HG03442 (cell line): Measurements from ENCODE around the gene MT1G.
"Not testable (repeated sequence)": the region's sequence is repeated elsewhere in the genome, so short reads cannot be mapped to it uniquely, and the experiment has no call there.

ENCODE experiments used
- ATAC-seq: cut with Tn5 transposase; IDR thresholded peaks from one replicate; pipeline ENCODE4 v1.9.1; 2021; ENCODE audit warnings: mild to moderate bottlenecking, moderate library complexity; ENCODE audit not compliant: unreplicated experiment

Gene MT1G

DNA sequence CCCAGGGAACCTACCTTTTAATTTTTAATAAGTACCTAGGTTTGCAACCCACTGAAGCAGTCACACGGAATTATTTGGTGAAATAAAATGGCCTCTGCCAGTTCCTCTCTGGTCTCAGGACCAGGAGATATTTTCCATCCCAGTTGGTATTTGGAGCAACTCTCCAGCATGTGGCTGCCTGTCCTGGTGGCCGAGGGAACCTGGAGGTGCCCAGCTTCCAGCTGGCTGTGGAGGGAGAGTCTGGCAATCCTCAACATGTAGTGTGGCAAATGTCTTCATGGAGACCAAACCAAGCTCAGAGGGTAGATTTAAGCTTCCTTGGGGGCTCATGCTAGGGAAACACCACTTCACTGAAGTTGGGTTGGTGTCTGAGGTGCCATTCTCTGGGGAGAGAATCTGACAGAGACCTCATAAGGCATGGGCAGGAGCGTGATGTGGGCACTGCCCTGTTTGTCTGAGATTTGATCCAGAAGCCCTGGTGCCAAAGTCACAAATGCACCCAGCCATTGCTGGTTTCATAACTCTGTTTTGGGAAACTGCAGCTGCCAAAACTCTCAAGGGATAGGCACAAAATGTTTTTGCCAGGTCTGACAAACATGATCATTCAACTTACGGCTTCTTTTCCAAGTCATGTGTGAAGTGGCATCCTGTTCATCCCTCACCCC, 17.2 kb upstream of the MT1G start:
- ATAC-seq: no peak

GRCh38 chr16:56684256-56684925, 16.5 kb upstream of the MT1G start:
- ATAC-seq: no peak

GRCh38 chr16:56683424-56684172, 15.7 kb upstream of the MT1G start:
- ATAC-seq: no peak

- no peak for ATAC-seq
Measured at GRCh38 chr16:56682703-56683397, 15.0 kb upstream of the MT1G start.

GRCh38 chr16:56681939-56682702, 14.3 kb upstream of the MT1G start, which contains the start of gene MT1X:
Gene MT1X, plus strand, starts transcription at chr16:56682470. Its CDS starts 71 bp downstream, at chr16:56682541.
- peak; percentile 94 for ATAC-seq

DNA sequence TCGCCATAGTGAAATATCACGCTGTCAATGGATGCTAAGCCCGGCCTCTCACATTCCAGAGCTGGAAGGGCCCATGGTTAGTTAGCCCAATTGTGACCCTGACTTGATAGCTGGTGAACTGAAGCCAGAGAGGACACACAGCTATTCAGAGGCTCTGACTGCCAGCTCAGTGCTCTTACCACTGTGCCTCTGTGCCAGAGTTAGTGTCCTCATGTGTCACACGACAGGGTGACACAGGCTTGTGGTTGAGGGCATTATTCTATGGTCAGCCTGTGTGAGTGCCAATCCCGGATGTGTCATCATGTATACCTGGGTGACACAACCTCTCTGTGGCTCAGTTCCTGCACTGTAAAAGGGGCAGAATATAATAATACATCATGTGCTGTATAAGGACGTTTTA, 12.0 kb upstream of the MT1G start:
- no peak for ATAC-seq

- no peak for ATAC-seq
Measured at GRCh38 chr16:56679078-56679730, 11.3 kb upstream of the MT1G start.

GRCh38 chr16:56677474-56677873, 9.6 kb upstream of the MT1G start:
- ATAC-seq: no peak

DNA sequence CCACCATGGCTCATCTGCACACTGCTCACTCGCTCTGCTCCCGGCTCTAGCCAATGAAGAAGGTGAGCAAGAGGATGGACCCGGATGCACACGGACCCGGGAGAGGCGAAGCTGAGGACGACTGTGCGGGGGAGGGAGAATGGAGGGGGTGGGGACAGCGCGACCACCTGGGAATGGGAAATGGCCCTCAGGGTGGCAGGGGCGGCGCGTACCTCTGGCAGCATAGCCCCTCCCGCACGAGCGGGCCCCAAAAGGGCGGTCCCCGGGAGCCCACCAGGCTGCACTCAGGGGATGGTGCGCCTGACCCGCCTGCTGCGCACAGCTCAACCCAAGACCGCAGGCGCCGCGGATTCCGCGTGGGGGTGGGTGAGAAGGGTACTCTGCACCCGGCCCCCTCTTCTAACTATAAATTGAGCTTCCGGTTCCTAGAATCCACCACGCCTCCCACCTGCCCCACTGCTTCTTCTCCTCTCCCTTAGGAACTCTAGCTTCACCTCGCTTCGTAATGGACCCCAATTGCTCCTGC, 7.9 kb upstream of the MT1G start:
- no peak for ATAC-seq

- not testable (repeated sequence) for ATAC-seq
Measured at GRCh38 chr16:56674570-56674969, 6.7 kb upstream of the MT1G start.

DNA sequence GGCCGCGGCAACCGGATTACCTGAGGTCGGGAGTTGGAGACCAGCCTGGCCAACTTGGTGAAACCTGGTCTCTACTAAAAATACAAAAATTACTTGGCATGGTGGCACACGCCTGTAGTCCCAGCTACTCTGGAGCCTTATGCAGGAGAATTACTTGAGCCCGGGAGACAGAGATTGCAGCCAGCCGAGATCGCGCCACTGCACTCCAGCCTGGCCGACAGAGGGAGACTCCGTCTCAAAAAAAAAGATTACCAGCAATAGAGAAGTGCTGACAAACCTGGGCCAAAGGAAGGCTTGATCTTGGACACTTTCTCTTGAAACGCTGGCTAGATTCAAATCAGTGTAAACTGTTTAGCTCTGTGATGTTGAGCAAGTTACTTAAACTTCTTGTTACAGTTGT, 6.1 kb upstream of the MT1G start:
- no peak for ATAC-seq

GRCh38 chr16:56672761-56673536, 5.1 kb upstream of the MT1G start:
- ATAC-seq: no peak

DNA sequence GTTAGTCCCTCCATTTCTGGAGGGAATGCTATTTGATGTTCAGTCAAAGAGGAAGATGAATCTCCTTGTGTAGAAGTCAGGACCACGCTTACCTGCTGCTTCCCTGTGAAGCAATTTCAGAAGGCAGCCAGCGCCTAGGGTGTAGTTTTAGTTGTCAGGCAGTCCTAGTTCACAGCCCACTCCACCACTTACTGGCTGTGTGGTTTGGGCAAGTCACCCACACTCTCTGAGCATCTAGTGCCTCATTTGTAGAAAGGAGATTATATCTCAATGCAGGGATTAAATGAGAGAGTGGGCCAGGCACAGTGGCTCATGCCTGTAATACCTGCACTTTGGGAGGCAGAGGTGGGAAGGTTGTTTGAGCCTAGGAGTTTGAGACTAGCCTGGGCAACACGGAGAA, 4.3 kb upstream of the MT1G start:
- not testable (repeated sequence) for ATAC-seq

GRCh38 chr16:56671691-56672090, 3.8 kb upstream of the MT1G start:
- ATAC-seq: not testable (repeated sequence)

DNA sequence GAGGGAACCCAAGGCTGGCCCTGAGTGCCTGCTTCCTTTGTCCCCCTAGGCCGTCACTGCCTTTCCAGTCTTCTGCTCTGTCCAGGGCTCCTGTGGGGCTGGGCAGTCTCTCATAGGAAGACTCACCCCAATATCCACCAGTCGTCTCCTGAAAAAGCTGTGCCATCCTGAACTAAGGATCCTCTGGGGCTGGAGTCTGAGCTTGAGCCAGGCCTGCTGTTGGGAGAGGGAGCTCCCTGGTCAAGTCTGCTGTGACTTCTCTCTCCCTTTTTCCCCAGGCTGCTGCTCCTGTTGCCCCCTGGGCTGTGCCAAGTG, 2.7 kb upstream of the MT1G start:
- no peak for ATAC-seq

GRCh38 chr16:56669840-56670619, 2.2 kb upstream of the MT1G start:
- ATAC-seq: no peak

DNA sequence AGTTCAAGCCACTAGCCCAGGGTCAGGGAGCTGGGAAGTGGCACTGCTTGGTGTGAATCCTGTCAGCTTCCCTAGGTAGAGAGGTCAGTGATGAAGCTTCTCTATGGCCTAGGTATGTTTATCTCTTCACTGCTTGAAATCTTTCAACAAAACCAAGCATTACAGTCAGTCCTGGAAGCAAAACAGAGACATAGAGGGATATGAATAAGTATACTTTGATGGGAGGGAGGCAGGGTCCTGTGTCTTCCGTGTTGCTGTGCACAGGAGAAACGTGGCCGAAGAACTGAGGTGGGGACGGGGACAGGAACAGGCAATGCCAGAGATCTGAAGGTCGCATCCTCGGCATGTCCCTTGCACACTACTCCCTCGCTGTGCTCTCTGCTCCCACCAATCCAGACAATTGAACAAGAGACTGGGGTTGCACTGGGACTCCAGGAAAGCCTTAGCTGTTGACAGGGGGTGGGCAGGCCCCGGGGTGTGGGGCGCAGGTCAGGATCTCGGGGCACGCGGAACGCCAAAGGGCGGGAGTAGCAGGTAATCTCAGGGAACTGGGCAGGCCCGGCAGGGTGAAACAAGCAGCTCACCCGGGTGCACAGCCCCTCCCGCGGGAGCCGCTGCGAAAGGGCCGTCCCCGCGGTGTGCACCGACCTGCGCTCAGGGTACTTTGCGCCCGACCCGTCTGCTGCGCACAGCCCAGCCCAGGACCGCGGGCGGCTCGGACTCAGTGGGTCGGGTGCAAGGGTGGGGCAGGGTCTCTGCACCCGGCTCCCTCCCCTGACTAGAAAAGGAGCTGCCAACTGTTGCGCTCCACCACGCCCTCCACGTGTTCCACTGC, 1.4 kb upstream of the MT1G start, which contains the start of gene MT1H:
MT1H (plus strand) TSS at position 810 of the 835 bp plus-strand sequence. CDS start 71 bp downstream, outside the sequence.
- no peak for ATAC-seq
